NB4 (cell line): Measurements from ENCODE around the gene PCYT1A.
"Not testable (repeated sequence)": the region's sequence is repeated elsewhere in the genome, so short reads cannot be mapped to it uniquely, and the experiment has no call there.

Experiments used
- DNase-seq: peaks from one replicate; pipeline ENCODE4 v3.0.0; 2010; ENCODE audit warnings: low read depth
- H3K4me3 ChIP-seq: one replicate; pipeline ENCODE4 v1.5.1; 2011; ENCODE audit warnings: mild to moderate bottlenecking, low read depth, low read length, moderate library complexity
- MYC ChIP-seq: IDR thresholded peaks from 2 replicates; pipeline ENCODE4 v1.6.1; 2011; ENCODE audit warnings: low read depth, low read length
- POLR2A ChIP-seq: IDR thresholded peaks from 2 replicates; pipeline ENCODE4 v1.6.1; 2011; ENCODE audit warnings: mild to moderate bottlenecking; ENCODE audit not compliant: insufficient read length; ENCODE audit errors: extremely low read depth
- TF ChIP-seq, protein P1 (sequence below): IDR thresholded peaks from 2 replicates; pipeline ENCODE4 v1.6.1; 2011; ENCODE audit warnings: low read depth, low read length
- TF ChIP-seq, protein P2 (sequence below): IDR thresholded peaks from one replicate; pipeline ENCODE4 v1.5.1; 2012; ENCODE audit warnings: low read depth, low read length

Gene PCYT1A

DNA sequence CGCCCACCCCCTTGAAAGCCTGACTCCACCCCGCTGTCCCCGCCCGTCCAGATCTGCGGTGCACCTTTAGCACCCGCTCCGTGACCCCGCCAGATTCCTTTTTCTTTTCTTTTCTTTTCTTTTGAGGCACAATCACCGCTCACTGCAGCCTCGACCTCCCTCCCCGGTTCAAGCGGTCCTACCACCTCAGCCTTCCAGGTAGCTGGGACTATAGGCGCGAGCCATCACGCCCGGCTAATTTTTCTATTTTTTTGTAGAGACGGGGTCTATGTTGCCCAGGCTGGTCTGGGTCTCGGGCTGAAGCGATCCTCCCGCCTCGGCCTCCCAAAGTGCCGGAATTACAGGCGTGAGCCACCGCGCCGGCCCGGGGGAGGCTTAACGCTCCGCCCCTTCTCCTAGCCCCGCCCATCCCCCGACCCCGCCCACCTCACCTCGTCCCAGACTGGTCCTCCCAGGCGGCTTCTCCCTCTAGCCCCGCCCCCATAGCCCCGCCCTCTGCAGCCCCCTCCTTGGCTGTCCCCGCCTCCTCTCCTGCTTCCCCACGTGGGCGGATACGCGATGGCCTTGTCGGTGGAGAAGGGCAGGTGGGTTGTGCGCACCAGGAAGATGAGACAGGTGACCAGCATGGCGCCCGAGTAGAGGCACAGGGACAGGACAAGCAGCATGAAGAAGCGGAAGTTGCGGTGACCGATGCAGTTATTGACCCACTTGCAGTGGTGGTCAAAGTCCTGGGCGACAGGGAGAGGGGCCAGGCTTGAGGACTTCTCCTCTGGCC, 79.5 kb downstream of the PCYT1A start:
- no peak for DNase-seq
- no peak overlapping the region for H3K4me3 ChIP-seq
- TF ChIP-seq, protein P1, sequence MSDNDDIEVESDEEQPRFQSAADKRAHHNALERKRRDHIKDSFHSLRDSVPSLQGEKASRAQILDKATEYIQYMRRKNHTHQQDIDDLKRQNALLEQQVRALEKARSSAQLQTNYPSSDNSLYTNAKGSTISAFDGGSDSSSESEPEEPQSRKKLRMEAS: no peak
- TF ChIP-seq MYC: no peak
- TF ChIP-seq POLR2A: no peak
- TF ChIP-seq, protein P2, sequence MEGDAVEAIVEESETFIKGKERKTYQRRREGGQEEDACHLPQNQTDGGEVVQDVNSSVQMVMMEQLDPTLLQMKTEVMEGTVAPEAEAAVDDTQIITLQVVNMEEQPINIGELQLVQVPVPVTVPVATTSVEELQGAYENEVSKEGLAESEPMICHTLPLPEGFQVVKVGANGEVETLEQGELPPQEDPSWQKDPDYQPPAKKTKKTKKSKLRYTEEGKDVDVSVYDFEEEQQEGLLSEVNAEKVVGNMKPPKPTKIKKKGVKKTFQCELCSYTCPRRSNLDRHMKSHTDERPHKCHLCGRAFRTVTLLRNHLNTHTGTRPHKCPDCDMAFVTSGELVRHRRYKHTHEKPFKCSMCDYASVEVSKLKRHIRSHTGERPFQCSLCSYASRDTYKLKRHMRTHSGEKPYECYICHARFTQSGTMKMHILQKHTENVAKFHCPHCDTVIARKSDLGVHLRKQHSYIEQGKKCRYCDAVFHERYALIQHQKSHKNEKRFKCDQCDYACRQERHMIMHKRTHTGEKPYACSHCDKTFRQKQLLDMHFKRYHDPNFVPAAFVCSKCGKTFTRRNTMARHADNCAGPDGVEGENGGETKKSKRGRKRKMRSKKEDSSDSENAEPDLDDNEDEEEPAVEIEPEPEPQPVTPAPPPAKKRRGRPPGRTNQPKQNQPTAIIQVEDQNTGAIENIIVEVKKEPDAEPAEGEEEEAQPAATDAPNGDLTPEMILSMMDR: no peak

DNA sequence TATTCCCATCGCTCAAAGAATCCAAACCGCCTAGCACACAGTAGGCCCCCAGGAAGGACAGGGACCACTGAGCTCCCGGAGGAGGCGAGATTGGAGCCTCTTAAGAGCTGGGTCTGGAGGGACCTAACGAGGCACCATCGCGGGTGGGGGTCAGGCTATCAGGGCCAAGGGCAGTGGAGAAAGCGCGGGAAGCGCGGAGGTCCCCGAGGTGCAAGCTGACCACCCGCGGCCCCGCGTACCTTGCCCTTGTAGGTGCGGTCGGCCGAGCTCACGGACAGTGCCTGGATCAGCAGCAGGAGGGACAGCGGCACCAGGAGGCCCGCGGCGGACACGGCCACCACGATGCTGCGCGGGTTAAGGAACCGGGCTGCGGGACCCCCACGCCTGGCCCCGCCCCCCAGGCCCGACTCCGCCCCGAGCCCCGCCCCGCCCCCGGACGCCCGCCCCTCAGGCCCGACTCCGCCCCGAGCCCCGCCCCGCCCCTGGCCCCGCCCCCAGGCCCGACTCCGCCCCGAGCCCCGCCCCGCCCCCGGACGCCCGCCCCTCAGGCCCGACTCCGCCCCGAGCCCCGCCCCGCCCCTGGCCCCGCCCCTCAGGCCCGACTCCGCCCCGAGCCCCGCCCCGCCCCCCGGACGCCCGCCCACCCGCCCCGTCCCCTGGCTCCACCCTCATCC, 80.2 kb downstream of the PCYT1A start:
- TF ChIP-seq, protein P1: no peak
- DNase-seq: no peak
- H3K4me3 ChIP-seq: no peak overlapping the region

DNA sequence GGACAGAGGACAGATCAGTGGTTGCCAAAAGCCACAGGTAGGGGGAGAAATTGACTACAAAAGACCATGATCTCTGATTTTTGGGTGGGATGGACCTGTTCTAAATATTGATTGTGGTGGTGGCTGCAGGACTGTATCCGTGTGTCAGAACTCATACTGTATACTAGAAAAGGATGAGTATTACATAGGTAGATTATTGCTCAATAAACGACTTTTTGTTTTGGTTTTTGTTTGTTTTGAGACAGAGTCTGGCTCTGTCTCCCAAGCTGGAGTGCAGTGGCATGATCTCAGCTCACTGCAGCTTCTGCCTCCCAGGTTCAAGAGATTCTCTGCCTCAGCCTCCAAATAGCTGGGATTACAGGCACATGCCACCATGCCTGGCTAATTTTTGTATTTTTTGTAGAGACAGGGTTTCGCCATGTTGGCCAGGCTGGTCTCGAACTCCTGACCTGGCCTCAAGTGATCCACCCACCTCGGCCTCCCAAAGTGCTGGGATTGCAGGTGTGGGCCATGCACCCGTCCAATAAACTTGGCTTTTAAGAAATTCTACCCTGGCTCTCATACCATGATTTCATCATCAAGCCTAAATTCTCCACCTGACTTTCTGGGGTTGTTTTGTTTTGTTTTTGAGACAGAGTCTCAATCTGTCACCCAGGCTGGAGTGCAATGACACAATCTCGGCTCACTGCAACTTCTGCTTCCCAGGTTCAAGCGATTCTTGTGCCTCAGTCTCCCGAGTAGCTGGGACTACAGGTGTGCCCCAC, 81.9 kb downstream of the PCYT1A start:
- not testable (repeated sequence) for DNase-seq, H3K4me3 ChIP-seq

DNA sequence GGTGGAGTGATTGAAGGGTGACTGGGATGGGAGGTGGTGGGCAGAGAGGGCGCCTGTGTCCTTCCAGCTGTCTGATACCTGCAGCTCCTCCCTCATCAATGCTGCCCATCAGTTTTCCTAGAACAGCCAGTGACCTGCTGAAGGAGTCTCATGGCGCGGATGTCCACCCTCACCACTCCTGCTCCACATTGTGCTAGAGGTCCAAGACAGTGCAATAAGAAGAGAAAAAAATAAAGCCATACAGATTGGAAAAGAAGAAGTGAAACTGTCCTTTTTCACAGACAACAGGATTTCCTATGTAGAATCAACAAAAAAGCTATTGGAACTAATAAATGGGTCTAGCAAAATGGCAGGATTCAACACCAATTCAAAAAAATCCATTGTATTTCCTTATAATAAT, 83.7 kb downstream of the PCYT1A start:
- no peak for DNase-seq
- no peak overlapping the region for H3K4me3 ChIP-seq
- TF ChIP-seq POLR2A: no peak
- TF ChIP-seq, protein P1: no peak
- TF ChIP-seq MYC: no peak
- TF ChIP-seq, protein P2: no peak

DNA sequence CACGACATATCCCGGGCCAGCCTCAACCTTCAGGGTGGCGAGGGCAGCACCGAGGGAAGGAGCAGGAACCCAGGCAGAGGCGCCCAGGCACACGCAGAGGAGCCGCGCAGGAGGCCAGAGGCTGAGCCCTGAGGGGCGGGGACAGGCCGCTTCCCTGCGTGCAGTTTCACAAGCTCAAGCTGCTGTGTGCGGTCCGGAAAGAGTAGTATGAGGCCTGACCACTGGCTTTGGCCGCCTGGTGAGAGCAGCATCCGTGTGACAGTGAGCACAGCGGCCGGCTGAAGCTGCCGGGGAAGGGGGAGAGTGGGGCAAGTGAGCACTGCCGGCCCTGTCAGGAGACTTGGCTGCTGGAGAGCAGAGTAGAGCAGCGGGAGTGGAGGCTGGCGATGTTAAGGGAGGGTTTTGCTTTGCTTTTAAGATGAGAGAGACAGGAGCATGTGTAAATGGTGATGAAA, 85.0 kb downstream of the PCYT1A start:
- DNase-seq: no peak
- TF ChIP-seq POLR2A (no peak), MYC (no peak)
- TF ChIP-seq, protein P2: no peak
- TF ChIP-seq, protein P1: no peak
- no peak overlapping the region for H3K4me3 ChIP-seq

DNA sequence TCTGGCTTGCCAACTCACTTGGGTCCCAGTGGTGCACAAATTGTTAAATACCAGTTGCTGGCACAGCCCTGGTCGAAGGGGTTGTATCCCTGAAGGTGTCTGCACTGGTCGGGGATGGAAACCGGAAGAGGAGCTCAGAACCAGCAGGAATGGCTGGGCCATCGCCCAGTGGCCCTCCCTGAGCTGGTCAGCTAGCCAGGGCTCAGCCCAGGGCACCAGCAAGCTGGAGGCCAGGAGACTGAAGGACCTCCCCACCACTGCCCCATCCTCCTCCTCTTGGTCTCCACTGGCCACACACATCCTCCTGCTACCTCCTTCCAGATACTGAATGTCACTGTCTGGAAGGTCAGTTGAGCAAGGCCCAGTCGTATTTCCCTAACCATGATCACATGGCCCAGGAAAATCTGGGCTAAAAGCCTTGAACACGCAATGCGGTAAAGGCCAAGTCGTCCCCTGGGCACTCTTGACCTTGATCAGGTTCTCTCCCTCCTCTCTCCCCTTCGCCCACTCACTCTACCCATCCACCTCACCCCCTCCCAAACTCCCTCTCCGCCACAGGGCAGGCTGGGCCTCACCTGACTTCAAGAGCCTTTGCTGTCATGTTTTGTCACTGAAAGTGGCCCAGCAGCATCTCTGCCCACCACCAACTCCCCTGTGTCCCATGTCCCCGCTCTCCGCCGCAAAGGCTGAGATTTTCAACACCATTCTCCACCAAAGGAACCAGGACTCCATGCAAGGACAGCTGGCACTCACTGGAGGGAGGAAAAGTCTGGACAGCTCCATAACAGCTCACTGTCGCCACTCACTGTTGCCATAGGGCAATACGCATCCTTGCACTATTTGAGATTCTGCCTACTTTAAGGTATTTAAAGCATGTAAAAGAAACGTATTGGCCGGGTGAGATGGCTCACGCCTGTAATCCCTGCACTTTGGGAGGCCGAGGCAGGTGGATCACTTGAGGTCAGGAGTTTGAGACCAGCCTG, 88.5 kb downstream of the PCYT1A start:
- no peak overlapping the region for H3K4me3 ChIP-seq
- peak; percentile 66 for DNase-seq
- no peak for TF ChIP-seq POLR2A
- TF ChIP-seq, protein P2: peak; percentile 41
